Panc1 (cell line): ENCODE results near the gene SLIT2. TPM values are rescaled to one million over a fixed set of nuclear protein-coding genes. Genes with fewer than 3 reads are reported as not detected.
A peak's percentile ranks its signal among the peaks of the same experiment; 100 is the strongest.

ENCODE experiments used
- ATAC-seq: fragments of 200-7000 bp; cut with Tn5 transposase; 2 replicates; pipeline ENCODE4 v1.9.1; 2020; ENCODE audit warnings: mild to moderate bottlenecking, moderate library complexity
- BruUV-seq: library from RNA; stranded (reverse); fragments of 400-500 nt; replicated peaks from 2 replicates; lab custom pipeline; 2021; lab: Mats Ljungman, UMichigan
- CTCF ChIA-PET: fragments of 300-600 bp; sonication (Branson Sonifier 250); formaldehyde crosslinking; loops from one replicate; lab custom pipeline; 2022; ENCODE audit warnings: antibody characterized with exemption; lab: Charles Lee
- POLR2A ChIA-PET: fragments of 300-600 bp; sonication (Branson Sonifier 250); formaldehyde crosslinking; loops from one replicate; lab custom pipeline; 2022; ENCODE audit warnings: antibody characterized with exemption; lab: Charles Lee
- DNase-seq: peaks from one replicate; pipeline ENCODE4 v3.0.0-alpha.2; 2010; ENCODE audit warnings: low read depth, low spot score
- H3K27ac ChIP-seq: 2 replicates; pipeline ENCODE4 v1.5.1; 2011; ENCODE audit warnings: mild to moderate bottlenecking, low read length, inconsistent platforms
- H3K27me3 ChIP-seq: fragments of 200-500 bp; sonication (Bioruptor generic); 2 replicates; pipeline ENCODE4 v1.6.0; 2014; ENCODE audit warnings: low read length, inconsistent platforms; ENCODE audit not compliant: control insufficient read depth, insufficient read depth
- H3K36me3 ChIP-seq: fragments of 200-500 bp; sonication (Bioruptor generic); 2 replicates; pipeline ENCODE4 v1.5.1; 2014; ENCODE audit warnings: inconsistent platforms, mild to moderate bottlenecking, low read length, moderate library complexity; ENCODE audit not compliant: control insufficient read depth, insufficient read depth
- H3K4me1 ChIP-seq: 2 replicates; pipeline ENCODE4 v1.5.1; 2011; ENCODE audit warnings: inconsistent platforms, mild to moderate bottlenecking, low read length, moderate library complexity; ENCODE audit not compliant: control insufficient read depth, insufficient read depth
- H3K4me3 ChIP-seq, 2 experiments: 2 replicates each; pipeline ENCODE4 v1.5.1; 2011 to 2012; ENCODE audit warnings: low read depth in 2 of 2, low read length in 2 of 2, mild to moderate bottlenecking in 2 of 2, inconsistent platforms in 1 of 2, moderate library complexity in 1 of 2
- H3K9me3 ChIP-seq: fragments of 200-500 bp; sonication (Bioruptor generic); 2 replicates; pipeline ENCODE4 v1.5.1; 2014; ENCODE audit warnings: low read depth, mild to moderate bottlenecking, inconsistent platforms, low read length, moderate library complexity; ENCODE audit not compliant: control insufficient read depth, insufficient read depth
- CTCF ChIP-seq: fragments of 450-650 bp; IDR thresholded peaks from 2 replicates; pipeline ENCODE4 v1.5.1; 2017; ENCODE audit warnings: mild to moderate bottlenecking
- POLR2AphosphoS5 ChIP-seq: IDR thresholded peaks from 2 replicates; pipeline ENCODE4 v1.6.1; 2012; ENCODE audit warnings: mild to moderate bottlenecking, low read depth, low read length, moderate library complexity
- SIN3A ChIP-seq: IDR thresholded peaks from 2 replicates; pipeline ENCODE4 v1.6.1; 2012; ENCODE audit warnings: low read depth, mild to moderate bottlenecking, low read length, moderate library complexity, borderline replicate concordance; ENCODE audit not compliant: insufficient read depth
- TCF7L2 ChIP-seq: IDR thresholded peaks from 2 replicates; pipeline ENCODE4 v1.6.1; 2011; ENCODE audit warnings: mild to moderate bottlenecking, low read depth, low read length, inconsistent platforms
- in situ Hi-C: cut with HindIII; loops from 2 replicates; pipeline ENCODE4 v1.10.0; 2016; ENCODE audit warnings: low sequenced_read_pairs, low pct_unique_long_range_greater_than_20kb
- intact Hi-C: fragments of 100-400 bp; cut with micrococcal nuclease; formaldehyde crosslinking; loops from one replicate; pipeline ENCODE4 v1.10.0; 2022; ENCODE audit not compliant: unreplicated experiment
- total RNA-seq: library from RNA; stranded (reverse); gene quantifications from one replicate; pipeline ENCODE4 v1.2.1, GENCODE V29; 2021; ENCODE audit not compliant: unreplicated experiment
- TF ChIP-seq, protein P1 (sequence below), 2 experiments: IDR thresholded peaks; 2 replicates each; pipeline ENCODE4 v1.6.1; 2011 to 2012; ENCODE audit warnings: low read depth in 2 of 2, control low read depth in 1 of 2, low read length in 1 of 2, mild to moderate bottlenecking in 1 of 2, moderate library complexity in 1 of 2; ENCODE audit not compliant: insufficient read depth in 1 of 2

SLIT2 gene
- total RNA-seq, 1 experiment from 2014 or later: 0.28 TPM

- no peak for ATAC-seq
- TF ChIP-seq CTCF (no peak), POLR2AphosphoS5 (no peak), TCF7L2 (no peak), SIN3A (no peak)
- TF ChIP-seq, protein P1, sequence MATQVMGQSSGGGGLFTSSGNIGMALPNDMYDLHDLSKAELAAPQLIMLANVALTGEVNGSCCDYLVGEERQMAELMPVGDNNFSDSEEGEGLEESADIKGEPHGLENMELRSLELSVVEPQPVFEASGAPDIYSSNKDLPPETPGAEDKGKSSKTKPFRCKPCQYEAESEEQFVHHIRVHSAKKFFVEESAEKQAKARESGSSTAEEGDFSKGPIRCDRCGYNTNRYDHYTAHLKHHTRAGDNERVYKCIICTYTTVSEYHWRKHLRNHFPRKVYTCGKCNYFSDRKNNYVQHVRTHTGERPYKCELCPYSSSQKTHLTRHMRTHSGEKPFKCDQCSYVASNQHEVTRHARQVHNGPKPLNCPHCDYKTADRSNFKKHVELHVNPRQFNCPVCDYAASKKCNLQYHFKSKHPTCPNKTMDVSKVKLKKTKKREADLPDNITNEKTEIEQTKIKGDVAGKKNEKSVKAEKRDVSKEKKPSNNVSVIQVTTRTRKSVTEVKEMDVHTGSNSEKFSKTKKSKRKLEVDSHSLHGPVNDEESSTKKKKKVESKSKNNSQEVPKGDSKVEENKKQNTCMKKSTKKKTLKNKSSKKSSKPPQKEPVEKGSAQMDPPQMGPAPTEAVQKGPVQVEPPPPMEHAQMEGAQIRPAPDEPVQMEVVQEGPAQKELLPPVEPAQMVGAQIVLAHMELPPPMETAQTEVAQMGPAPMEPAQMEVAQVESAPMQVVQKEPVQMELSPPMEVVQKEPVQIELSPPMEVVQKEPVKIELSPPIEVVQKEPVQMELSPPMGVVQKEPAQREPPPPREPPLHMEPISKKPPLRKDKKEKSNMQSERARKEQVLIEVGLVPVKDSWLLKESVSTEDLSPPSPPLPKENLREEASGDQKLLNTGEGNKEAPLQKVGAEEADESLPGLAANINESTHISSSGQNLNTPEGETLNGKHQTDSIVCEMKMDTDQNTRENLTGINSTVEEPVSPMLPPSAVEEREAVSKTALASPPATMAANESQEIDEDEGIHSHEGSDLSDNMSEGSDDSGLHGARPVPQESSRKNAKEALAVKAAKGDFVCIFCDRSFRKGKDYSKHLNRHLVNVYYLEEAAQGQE (IDR thresholded peaks at IDR 0.05; ENCODE audit: insufficient read depth in 1 of 2, low read depth in 2 of 2, low read length in 1 of 2): no peak
- Histone ChIP-seq H3K36me3 (no peaks in the 10 kb centered on the region), H3K27me3 (no peaks in the 10 kb centered on the region), H3K4me3 (no peak overlapping the region), H3K27ac (no peak overlapping the region), H3K9me3 (no peaks in the 10 kb centered on the region), H3K4me1 (no peaks in the 10 kb centered on the region)
- no peak for DNase-seq
- intact Hi-C loops (no loop called here), in situ Hi-C loops (no loop called here)
- POLR2A ChIA-PET: no interaction called here
- CTCF ChIA-PET: no interaction called here
- BruUV-seq: no TSS peak
Observed at GRCh38 chr4:20298455-20298854, 46.8 kb downstream of the SLIT2 start.

DNA sequence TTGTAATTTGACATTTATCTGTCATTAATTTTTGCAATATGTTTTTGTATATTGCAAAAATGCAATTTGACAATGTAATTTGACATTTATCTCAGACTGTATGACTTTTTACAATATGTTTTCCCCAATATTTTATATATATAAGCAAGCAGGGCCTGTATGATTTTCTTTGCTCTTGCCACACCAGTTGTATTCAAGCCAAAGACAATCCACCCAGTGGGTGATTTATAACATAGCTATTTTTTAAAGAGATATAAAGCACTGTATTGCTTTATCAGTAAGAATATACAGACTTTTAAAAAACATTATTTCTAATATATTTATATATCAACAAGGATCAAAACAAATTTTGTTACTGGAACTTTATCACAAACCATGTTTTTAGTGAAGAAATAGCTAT is 47.3 kb downstream of the SLIT2 start:
- intact Hi-C loops (no loop called here), in situ Hi-C loops (no loop called here)
- ChIA-PET CTCF (no interaction called here), POLR2A (interaction anchor here (0.7 kb wide), 1 partner anchor 1502 kb away, joined by 5 read pairs; no protein-coding TSS in a partner anchor)
- no peaks in the 10 kb centered on the region for H3K27me3 ChIP-seq
- TF ChIP-seq TCF7L2: no peak
- H3K4me3 ChIP-seq: no peak overlapping the region
- ATAC-seq (no peak), DNase-seq (no peak)
- BruUV-seq: no TSS peak
- no peaks in the 10 kb centered on the region for H3K4me1 ChIP-seq
- no peaks in the 10 kb centered on the region for H3K9me3 ChIP-seq
- H3K27ac ChIP-seq: no peak overlapping the region
- no peaks in the 10 kb centered on the region for H3K36me3 ChIP-seq

DNA sequence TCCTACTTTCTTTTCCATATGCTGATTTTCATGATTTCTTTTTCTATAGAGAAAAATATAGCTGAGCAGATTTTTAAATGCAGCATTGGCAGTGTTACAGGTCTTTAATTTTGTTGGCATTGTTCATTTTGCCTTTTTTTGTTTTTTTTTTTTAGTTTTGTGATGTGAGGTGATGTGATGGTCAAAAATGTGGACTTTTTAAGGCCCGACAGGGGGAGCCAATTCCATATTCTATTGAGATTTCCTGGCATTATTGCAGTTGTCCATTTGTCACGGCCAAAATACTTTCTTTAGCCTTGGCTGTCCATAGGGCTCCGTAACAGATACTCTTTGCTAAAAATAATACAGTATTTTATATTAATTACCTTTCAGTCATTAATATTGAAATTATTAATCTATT is 47.8 kb downstream of the SLIT2 start:
- DNase-seq (no peak), ATAC-seq (no peak)
- Histone ChIP-seq H3K4me3 (no peak overlapping the region), H3K9me3 (no peaks in the 10 kb centered on the region), H3K36me3 (no peaks in the 10 kb centered on the region), H3K27ac (no peak overlapping the region), H3K27me3 (no peaks in the 10 kb centered on the region), H3K4me1 (no peaks in the 10 kb centered on the region)
- intact Hi-C loops (no loop called here), in situ Hi-C loops (no loop called here)
- ChIA-PET POLR2A (interaction anchor here (0.7 kb wide), 1 partner anchor 1502 kb away, joined by 5 read pairs; no protein-coding TSS in a partner anchor), CTCF (no interaction called here)
- BruUV-seq: no TSS peak
- peak; percentile 40; the same call in 1 of the 2 replicates for TF ChIP-seq CTCF
- TF ChIP-seq, protein P1 (IDR thresholded peaks at IDR 0.05; ENCODE audit: insufficient read depth in 1 of 2, low read depth in 2 of 2, low read length in 1 of 2): no peak
- TF ChIP-seq SIN3A: no peak
- no peak for TF ChIP-seq POLR2AphosphoS5
- TF ChIP-seq TCF7L2: no peak
